HG03571 (cell line): Measurements from ENCODE around the gene TMEM61.

Experiments used
- ATAC-seq: cut with Tn5 transposase; IDR thresholded peaks from one replicate; pipeline ENCODE4 v1.9.1; 2021; ENCODE audit not compliant: unreplicated experiment

TMEM61 gene

GRCh38 chr1:54984131-54984842, 3.9 kb downstream of the TMEM61 start:
- no peak for ATAC-seq

GRCh38 chr1:54985556-54985955, 5.1 kb downstream of the TMEM61 start:
- no peak for ATAC-seq

- no peak for ATAC-seq
Observed at GRCh38 chr1:54986025-54986424, 5.6 kb downstream of the TMEM61 start.

- no peak for ATAC-seq
Observed at GRCh38 chr1:54986533-54986932, 6.1 kb downstream of the TMEM61 start.

- no peak for ATAC-seq
Observed at GRCh38 chr1:54987427-54987826, 7.0 kb downstream of the TMEM61 start.

GRCh38 chr1:54987919-54988705, 7.7 kb downstream of the TMEM61 start:
- ATAC-seq, result no peak

GRCh38 chr1:54988975-54989374, 8.5 kb downstream of the TMEM61 start:
- ATAC-seq, result no peak

- ATAC-seq, result no peak
Observed at GRCh38 chr1:54989473-54989872, 9.0 kb downstream of the TMEM61 start.

GRCh38 chr1:54989968-54990810, 9.8 kb downstream of the TMEM61 start:
- no peak for ATAC-seq

- no peak for ATAC-seq
Observed at GRCh38 chr1:54990916-54991315, 10.5 kb downstream of the TMEM61 start.

- no peak for ATAC-seq
Observed at GRCh38 chr1:54991939-54992338, 11.5 kb downstream of the TMEM61 start.

GRCh38 chr1:54993140-54993539, 12.7 kb downstream of the TMEM61 start:
- no peak for ATAC-seq

GRCh38 chr1:54994355-54994990, 14.0 kb downstream of the TMEM61 start:
- no peak for ATAC-seq

GRCh38 chr1:54995013-54995760, 14.8 kb downstream of the TMEM61 start:
- ATAC-seq, result no peak

- ATAC-seq, result no peak
Observed at GRCh38 chr1:54995835-54996234, 15.4 kb downstream of the TMEM61 start.

GRCh38 chr1:54996359-54996868, 16.0 kb downstream of the TMEM61 start:
- no peak for ATAC-seq

GRCh38 chr1:54996869-54997710, 16.7 kb downstream of the TMEM61 start:
- ATAC-seq, result no peak

- no peak for ATAC-seq
Observed at GRCh38 chr1:54997711-54997986, 17.2 kb downstream of the TMEM61 start.

- ATAC-seq, result no peak
Observed at GRCh38 chr1:54998100-54998499, 17.7 kb downstream of the TMEM61 start.
